Left forelimb (tissue), 1 donor: ENCODE data around the gene R3HDM1.
"Not testable (repeated sequence)": the region's sequence is repeated elsewhere in the genome, so short reads cannot be mapped to it uniquely, and the experiment has no call there.

Experiments used
- DNase-seq: peaks from one replicate; pipeline ENCODE4 v3.0.0-alpha.2; 2018; ENCODE audit warnings: low spot score

R3HDM1 gene

GRCh38 chr2:135573620-135574019 lies 42.3 kb downstream of the R3HDM1 start:
- no peak for DNase-seq

- DNase-seq, result no peak
Observed at GRCh38 chr2:135581282-135581681, 50.0 kb downstream of the R3HDM1 start.

GRCh38 chr2:135582383-135582782 lies 51.1 kb downstream of the R3HDM1 start:
- DNase-seq, result no peak

GRCh38 chr2:135585586-135585985 lies 54.3 kb downstream of the R3HDM1 start:
- no peak for DNase-seq

GRCh38 chr2:135586148-135586547 lies 54.9 kb downstream of the R3HDM1 start:
- DNase-seq, result no peak

- no peak for DNase-seq
Observed at GRCh38 chr2:135587958-135588357, 56.7 kb downstream of the R3HDM1 start.

GRCh38 chr2:135590619-135591260 lies 59.5 kb downstream of the R3HDM1 start:
- DNase-seq, result no peak

- DNase-seq, result no peak
Observed at GRCh38 chr2:135600915-135601314, 69.6 kb downstream of the R3HDM1 start.

GRCh38 chr2:135603543-135603942 lies 72.3 kb downstream of the R3HDM1 start:
- no peak for DNase-seq

GRCh38 chr2:135607561-135607960 lies 76.3 kb downstream of the R3HDM1 start:
- DNase-seq, result no peak

- no peak for DNase-seq
Observed at GRCh38 chr2:135612319-135612718, 81.0 kb downstream of the R3HDM1 start.

GRCh38 chr2:135615404-135615803 lies 84.1 kb downstream of the R3HDM1 start:
- DNase-seq, result no peak

- no peak for DNase-seq
Observed at GRCh38 chr2:135617501-135618015, 86.3 kb downstream of the R3HDM1 start.

- DNase-seq, result no peak
Observed at GRCh38 chr2:135620198-135620597, 88.9 kb downstream of the R3HDM1 start.

GRCh38 chr2:135629520-135629919 lies 98.2 kb downstream of the R3HDM1 start:
- no peak for DNase-seq

GRCh38 chr2:135630034-135630433 lies 98.8 kb downstream of the R3HDM1 start:
- DNase-seq, result not testable (repeated sequence)

- DNase-seq, result no peak
Observed at GRCh38 chr2:135630488-135630887, 99.2 kb downstream of the R3HDM1 start.

GRCh38 chr2:135633582-135633981 lies 102.3 kb downstream of the R3HDM1 start:
- DNase-seq, result no peak

- DNase-seq, result no peak
Observed at GRCh38 chr2:135635212-135635835, 104.0 kb downstream of the R3HDM1 start.

GRCh38 chr2:135636982-135637381 lies 105.7 kb downstream of the R3HDM1 start:
- no peak for DNase-seq

GRCh38 chr2:135637456-135638087 lies 106.3 kb downstream of the R3HDM1 start:
- no peak for DNase-seq

GRCh38 chr2:135638825-135639224 lies 107.5 kb downstream of the R3HDM1 start:
- DNase-seq, result no peak
